RKO (cell line): ENCODE data around the gene RIMS4.

ENCODE experiments used
- DNase-seq: peaks from one replicate; pipeline ENCODE4 v3.0.0-alpha.2; 2016; ENCODE audit warnings: low spot score

Gene RIMS4

DNA sequence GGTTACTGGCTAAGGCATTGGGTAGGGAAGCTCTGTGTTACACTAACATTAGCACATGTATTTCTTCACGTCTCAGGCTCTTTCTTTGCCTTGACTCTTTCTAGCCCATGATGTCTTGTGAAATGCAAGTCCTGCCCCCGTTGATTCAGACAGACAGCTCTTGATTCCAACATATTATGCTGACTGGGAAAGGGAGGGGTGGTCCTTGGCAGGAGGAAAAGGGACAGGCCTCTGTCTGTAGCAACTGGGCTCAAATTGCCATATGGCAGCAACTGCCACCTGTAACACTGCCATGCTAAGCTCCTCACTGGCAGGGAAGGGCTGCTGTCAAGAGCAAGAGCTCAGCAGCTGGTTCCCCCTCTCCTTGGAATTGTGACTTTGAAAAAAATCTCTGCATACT is 70.4 kb downstream of the RIMS4 start:
- no peak for DNase-seq

GRCh38 chr20:44738813-44739477 is 71.4 kb downstream of the RIMS4 start:
- peak; percentile 83 for DNase-seq

- no peak for DNase-seq
These were observed 73.2 kb downstream of the RIMS4 start for GRCh38 chr20:44737116-44737515.

GRCh38 chr20:44736170-44737021 is 74.0 kb downstream of the RIMS4 start:
- DNase-seq: peak; percentile 90

DNA sequence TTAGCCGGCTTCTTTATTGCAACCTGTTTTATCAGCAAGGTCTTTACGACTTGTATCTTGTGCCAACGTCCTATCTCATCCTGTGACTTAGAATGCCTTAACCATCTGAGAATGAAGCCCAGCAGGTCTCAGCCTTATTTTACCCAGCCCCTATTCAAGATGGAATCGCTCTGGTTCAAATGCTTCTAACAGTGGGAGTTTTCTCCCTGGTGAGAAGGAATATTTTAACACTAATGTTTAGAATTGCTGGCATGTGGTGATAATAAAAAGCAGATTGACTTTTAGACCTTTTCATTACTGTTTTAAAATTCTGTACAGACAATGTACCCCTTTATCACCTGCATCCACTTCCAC is 74.6 kb downstream of the RIMS4 start:
- no peak for DNase-seq

DNA sequence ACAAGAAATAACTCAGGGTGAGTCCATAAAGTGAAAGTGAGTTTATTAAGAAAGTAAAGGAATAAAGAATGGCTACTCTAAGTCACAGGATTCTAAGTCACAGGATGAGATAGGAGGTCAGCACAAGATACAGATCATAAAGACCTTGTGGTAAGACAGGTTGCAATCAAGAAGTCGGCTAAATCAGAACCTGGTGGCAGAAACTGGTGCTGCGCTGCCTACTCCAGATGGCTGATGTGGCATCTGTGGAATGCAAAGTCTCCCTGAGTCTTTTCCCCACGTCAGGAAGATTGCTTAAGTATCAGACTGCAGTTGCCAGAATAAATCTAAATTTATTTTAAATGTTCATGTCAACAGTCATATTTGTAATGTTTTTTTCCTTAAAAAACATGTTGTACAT is 75.4 kb downstream of the RIMS4 start:
- DNase-seq: peak; percentile 56

GRCh38 chr20:44733341-44734069 is 76.8 kb downstream of the RIMS4 start:
- DNase-seq: peak; percentile 33

DNA sequence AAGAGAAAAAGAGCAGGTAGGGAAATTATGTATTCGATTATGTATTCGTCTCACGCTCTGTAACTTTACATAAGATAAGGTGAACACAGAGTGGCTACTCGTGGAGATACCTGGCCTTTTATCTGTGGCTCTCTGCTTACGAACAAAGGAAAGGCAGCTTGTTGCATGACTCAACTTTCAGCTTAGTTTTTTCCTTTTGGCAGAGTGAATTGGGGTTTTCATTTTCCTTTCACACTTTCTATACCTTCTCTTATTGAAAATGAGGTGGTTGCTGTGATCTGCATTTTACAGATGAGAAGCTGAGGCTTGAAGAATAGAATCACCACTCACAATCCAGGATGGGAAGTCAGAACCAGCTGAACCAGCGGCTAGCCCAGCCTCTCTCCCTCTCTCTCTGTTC is 78.0 kb downstream of the RIMS4 start:
- DNase-seq: no peak

DNA sequence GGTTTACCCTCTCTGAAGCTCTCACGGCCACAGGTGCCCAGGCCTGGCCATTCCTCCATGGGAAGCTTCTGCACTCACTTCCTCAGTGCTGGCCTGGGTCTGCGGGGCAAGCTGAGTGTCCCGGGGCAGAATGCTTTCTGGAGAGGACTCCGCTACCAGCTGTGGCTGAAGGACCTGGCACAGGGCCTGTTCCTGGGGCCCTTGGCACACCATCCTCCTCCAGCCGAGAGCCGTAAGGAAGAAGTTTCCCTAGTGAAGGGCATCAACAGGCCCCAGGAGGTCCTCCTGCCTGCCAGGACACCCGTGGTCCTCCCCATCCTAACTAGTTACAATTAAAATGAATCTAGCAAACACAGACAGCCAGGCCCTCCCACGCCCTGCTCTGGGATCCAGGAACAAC is 78.7 kb downstream of the RIMS4 start:
- no peak for DNase-seq

- peak; percentile 88 for DNase-seq
These were observed 79.9 kb downstream of the RIMS4 start for GRCh38 chr20:44730441-44730840.

GRCh38 chr20:44728801-44729443 is 81.4 kb downstream of the RIMS4 start:
- DNase-seq: peak; percentile 90

GRCh38 chr20:44727651-44728050 is 82.7 kb downstream of the RIMS4 start:
- no peak for DNase-seq

GRCh38 chr20:44727039-44727438 is 83.3 kb downstream of the RIMS4 start:
- no peak for DNase-seq

- no peak for DNase-seq
These were observed 84.5 kb downstream of the RIMS4 start for GRCh38 chr20:44725837-44726236.

DNA sequence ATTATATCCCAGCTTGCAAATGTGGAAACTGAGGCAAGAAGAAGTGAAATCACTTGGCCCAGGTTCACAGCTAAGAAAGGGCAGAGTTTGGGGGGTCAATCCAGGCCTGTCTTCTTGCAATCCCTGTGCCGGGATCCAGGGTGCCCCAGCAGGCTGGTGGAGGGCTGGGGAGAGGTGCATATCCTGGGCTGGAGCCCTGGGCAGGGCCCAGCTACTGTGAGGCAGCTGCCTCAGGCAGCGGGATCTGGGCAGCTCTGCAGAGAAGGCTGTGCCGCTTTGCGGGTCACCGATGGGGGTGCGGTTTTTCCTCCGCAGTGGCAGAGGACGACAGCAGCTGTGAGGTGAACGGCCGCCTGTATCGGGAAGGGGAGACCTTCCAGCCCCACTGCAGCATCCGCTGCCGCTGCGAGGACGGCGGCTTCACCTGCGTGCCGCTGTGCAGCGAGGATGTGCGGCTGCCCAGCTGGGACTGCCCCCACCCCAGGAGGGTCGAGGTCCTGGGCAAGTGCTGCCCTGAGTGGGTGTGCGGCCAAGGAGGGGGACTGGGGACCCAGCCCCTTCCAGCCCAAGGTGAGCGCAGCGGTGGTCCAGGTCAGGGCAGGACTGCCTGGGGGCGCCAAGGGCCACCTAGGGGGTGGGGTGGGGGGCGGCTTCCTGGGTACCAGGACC is 85.8 kb downstream of the RIMS4 start:
- no peak for DNase-seq

GRCh38 chr20:44723798-44724362 is 86.5 kb downstream of the RIMS4 start:
- no peak for DNase-seq

- no peak for DNase-seq
These were observed 87.0 kb downstream of the RIMS4 start for GRCh38 chr20:44723391-44723790.

DNA sequence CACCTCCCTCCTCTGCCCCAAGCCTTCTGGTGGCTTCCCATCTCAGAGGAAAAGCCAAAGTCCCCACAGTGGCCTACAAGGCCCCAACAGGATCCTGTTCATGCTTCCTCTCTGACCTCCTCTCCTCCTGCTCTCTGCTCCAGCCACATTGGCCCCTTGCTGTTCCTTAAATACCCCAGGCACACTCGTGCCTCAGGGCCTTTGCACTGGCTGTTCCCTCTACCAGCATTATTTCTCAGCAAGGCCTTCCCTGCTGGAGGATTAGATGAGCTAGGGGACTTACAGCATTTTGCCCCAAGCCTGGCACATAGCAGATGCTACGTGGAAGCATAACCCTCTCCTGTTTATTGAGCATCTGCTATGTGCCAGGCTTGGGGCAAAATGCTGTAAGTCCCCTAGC is 87.4 kb downstream of the RIMS4 start:
- no peak for DNase-seq

GRCh38 chr20:44721785-44722054 is 88.6 kb downstream of the RIMS4 start:
- no peak for DNase-seq

GRCh38 chr20:44720997-44721784 is 89.2 kb downstream of the RIMS4 start:
- no peak for DNase-seq

- no peak for DNase-seq
These were observed 89.7 kb downstream of the RIMS4 start for GRCh38 chr20:44720621-44720996.
